HG02798 (cell line): Measurements from ENCODE around the gene LRRK1.

Experiments used
- ATAC-seq: cut with Tn5 transposase; IDR thresholded peaks from one replicate; pipeline ENCODE4 v1.9.1; 2021; ENCODE audit warnings: mild to moderate bottlenecking; ENCODE audit not compliant: unreplicated experiment, poor library complexity

The LRRK1 gene, protein sequence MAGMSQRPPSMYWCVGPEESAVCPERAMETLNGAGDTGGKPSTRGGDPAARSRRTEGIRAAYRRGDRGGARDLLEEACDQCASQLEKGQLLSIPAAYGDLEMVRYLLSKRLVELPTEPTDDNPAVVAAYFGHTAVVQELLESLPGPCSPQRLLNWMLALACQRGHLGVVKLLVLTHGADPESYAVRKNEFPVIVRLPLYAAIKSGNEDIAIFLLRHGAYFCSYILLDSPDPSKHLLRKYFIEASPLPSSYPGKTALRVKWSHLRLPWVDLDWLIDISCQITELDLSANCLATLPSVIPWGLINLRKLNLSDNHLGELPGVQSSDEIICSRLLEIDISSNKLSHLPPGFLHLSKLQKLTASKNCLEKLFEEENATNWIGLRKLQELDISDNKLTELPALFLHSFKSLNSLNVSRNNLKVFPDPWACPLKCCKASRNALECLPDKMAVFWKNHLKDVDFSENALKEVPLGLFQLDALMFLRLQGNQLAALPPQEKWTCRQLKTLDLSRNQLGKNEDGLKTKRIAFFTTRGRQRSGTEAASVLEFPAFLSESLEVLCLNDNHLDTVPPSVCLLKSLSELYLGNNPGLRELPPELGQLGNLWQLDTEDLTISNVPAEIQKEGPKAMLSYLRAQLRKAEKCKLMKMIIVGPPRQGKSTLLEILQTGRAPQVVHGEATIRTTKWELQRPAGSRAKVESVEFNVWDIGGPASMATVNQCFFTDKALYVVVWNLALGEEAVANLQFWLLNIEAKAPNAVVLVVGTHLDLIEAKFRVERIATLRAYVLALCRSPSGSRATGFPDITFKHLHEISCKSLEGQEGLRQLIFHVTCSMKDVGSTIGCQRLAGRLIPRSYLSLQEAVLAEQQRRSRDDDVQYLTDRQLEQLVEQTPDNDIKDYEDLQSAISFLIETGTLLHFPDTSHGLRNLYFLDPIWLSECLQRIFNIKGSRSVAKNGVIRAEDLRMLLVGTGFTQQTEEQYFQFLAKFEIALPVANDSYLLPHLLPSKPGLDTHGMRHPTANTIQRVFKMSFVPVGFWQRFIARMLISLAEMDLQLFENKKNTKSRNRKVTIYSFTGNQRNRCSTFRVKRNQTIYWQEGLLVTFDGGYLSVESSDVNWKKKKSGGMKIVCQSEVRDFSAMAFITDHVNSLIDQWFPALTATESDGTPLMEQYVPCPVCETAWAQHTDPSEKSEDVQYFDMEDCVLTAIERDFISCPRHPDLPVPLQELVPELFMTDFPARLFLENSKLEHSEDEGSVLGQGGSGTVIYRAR (N-terminal part only)

DNA sequence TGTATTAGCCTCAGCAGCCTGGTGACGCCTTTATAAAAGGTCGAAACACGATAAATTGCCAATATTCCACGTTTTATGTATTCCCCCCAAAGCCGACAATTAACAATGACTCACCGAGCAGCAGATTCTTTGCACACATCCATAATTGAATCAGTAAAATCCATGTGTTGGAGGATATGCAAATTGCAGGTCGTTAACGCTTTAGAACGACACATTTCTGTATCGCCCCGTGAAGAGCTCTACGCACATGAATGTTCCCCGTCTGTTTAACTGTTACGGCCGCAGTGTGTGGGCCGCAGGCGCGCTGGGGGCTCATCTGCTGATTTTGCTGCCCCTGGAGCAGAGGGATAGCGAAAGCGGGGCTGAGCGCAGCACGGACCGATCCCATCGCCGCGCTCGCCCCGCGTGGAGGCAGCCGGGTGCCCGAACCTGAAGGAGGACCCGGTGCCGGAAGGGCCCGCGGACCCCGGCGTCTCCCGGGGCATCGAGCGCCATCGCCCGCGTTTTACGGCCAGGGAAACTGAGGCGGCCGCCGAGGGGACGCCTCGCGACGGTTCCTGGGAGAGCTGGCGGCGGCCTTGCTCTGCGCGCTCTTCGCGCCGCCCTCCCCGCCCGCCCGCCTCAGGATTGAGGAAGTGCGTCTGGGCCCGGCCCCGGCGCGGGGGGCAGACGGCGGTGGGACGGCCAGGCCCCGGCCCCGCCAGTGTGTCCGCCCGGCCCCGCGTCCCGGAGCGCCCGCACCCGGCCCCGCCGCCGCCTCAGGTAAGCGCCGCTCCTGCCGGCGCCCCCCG, at the start of gene LRRK1:
TSS of gene LRRK1 (plus strand) at position 668 of the 791 bp plus-strand sequence. CDS start 5,276 bp downstream, outside the sequence.
- peak; percentile 14 for ATAC-seq

DNA sequence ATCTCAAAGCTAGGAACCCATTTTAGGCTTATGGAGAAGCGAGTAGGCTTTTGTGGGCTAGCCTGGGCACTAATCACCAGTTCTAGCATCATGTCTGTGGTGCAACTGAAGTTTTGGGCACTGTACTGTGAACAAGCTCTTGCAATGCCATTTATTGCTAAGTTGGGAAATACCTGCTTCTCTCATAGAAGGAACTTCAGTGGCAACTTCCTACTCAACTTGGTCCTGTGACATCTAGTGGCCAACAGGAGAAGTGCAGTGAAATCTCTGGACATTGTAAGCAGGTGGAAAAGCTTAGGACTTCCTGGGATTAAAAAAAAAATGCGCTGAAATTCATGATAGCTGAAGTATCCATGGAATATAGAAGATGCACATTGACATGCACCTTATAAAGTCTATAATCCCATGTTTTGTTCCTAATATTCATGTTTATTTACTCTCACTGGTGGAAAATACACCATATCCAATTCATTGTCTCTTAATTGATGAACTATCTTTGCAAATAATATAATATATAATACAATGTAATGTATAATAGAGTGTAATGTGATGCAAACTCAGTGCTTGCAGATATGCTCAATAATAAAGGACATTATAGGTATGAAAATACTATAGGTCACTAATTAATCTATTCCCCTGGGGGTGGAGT, 46.0 kb upstream of the LRRK1 start:
- ATAC-seq = peak; percentile 65

DNA sequence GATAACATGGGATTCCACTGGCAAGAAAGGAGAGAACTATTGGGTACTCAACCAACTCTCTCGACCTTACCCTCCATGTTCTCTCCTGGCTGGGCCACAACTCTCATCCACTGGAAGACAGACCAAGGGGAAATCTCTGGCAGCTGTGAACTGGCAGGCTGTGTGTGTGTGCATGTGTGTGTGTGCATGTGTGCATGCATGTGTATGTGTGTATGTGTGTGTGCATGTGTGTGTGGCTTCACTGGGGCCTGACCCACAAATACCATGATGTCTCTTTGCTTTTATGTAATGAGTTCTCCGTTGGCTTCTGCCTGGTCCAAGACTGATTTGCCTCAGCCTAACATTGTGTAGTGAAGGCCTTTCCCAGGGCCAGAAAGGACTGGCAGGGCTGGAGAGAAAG, 43.7 kb upstream of the LRRK1 start:
- no peak for ATAC-seq

DNA sequence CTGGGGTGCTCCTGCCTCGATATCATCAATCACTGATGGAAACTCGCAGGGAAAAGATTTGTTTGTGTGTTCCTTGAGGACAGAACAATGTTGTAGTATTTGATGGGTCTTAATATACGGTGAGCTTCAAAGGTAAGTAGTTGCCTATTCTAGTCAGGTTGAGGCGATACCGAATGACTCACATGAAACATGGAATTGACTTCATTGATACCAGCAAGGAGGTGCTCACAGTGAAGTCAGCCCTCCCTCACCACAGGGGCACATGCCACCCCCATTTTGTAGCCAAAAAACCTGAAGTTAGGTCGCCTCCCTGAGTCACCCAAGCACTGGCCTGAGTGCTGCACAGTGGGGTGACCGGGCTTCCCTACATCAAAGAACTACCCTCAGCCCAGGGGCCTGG, 43.2 kb upstream of the LRRK1 start:
- no peak for ATAC-seq

DNA sequence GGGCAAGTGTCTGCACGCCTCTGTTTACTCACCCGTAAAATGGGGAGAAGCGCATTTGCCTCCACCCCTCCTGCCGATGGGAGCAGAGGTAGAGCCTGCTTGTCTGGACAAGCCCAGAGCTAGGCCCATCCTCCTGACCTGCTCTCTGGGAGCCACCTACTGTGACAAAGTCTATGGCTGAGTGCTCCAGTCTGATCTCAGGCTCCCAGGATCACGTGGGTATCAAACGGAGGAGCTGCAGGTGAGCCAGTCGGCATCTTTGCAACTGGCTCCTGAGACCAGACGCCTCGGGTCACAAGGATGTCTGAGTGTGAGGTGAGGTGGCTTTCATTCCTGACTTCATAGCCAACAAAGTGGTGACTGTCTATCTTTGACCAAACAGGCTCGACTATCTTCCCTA, 41.6 kb upstream of the LRRK1 start:
- no peak for ATAC-seq

DNA sequence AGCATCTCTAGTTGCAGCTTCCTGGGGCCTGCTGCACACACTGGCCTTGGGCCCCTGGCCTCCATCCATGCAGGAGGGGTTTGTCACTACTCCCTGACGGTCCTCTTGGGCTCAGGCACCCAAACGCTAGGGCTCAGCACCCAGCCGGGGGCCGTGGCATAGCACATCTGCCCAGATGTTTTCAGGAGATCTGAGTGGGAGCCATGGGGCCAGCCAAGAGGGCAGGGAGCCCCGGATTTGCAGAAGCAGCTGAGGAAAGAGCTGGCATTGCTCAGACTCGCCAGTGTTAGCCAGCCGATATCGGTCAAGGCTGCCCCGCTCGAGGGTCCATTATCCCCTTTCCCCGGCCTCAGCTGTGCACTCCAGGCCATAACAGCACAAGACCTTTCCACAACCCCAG, 41.0 kb upstream of the LRRK1 start:
- ATAC-seq = no peak

DNA sequence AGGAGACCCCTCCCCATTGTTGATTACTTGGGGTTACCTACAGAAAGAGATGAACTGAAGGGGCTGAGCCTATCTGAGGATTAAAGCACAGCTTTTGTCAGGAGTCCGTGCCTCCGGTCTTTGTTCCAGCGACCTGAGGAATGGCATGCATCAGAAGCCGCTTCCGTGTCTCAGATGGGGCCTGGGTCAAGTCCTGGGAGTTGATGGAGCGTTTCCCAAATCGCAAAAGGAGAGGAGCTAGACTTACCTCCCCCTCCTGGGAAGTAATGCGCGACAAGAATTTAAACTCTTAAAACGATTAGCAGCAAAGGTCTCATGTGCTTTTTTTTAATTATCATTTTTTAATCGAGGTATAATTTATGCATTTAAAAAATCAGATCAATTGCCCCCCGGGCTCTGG, 40.5 kb upstream of the LRRK1 start:
- no peak for ATAC-seq

DNA sequence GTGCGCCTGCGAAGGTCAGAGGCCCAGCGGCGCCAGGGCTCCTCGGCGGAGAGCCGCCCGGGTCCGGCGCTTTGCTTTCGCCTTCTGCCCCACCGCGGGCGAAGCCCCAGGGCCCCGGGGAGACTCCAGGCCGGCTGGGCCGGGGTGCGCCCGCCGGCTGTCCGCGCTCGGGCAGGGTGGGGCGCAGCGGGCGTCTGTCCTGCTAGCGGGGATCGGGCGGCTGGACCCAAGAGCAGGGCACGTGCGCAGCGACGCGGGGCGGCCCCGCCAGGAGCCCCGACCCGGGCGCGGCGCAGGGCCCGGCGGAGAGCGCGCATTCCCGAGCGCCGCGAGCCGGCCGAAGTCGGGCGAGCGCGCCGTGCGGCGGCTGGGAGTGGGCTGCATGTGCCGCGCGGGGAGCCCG, 40.1 kb upstream of the LRRK1 start:
- no peak for ATAC-seq

DNA sequence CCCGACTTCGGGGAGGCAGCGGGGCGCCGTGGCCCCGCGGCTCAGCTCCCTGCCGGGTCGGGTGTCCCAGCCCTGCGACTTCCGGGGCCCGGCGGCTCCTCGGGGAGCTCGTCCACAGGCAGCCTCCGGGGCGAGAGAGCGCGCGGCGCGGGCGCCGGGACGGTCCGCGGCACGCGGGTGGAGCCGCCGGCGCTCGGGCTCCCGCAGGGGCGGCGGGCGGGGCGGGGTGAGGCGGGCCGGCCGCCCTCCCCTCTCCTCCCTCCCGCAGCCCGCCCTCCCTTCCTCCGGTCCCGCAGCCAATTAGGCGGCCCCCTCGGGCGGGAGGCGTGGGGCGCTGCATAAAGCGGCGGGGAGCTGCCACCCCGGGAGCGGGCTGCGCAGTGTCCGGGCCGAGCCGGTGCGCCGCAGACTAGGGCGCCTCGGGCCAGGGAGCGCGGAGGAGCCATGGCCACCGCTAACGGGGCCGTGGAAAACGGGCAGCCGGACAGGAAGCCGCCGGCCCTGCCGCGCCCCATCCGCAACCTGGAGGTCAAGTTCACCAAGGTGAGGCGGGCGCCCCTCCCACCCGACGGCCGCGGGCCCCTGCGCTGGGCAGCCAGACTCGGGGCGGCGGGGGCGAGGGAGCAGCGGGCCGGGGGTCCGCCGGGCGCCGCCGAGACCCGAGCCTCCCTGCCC, 39.6 kb upstream of the LRRK1 start, which contains the start of gene ALDH1A3:
TSS of gene ALDH1A3 (plus strand) at position 368 of the 675 bp plus-strand sequence. CDS start at position 445, 77 bp downstream.
- peak; percentile 45 for ATAC-seq

DNA sequence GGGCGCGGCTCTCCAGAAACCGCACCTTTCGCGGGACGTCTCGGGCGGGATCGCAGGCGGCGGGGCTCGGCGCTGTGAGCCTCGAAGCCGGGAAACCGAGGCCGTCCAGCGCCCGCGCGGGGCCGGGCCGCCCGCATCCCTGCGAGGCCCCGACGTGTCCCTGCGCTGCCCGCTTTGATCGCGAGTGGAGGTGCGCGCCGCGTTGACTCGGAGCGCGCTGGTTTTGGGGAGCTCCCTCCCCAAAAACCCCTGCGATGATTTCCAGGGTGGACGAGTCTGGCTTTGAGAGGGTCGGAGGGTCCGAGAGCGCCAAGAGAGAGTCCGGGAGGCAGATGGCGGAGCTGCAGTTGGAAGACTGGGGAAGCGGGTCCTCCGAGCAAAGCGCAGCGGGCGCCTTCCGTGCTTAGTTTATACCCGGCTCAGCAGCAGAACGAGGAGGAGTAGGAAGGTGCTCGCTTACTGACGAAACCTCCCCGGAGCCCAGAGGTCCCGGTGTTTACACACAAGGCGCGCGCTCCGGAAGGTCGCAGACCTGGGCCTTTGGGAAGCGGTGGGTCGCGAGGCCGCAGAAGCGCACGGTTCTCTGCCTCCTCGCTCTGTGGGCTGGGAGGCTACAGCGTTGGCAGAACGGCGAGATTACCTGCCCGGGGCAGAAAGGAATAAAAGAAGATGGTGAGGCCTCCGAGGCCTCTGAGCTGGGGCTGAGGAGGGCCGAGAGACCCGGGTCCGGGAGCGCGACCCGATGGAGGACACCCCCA, 38.8 kb upstream of the LRRK1 start:
- no peak for ATAC-seq

DNA sequence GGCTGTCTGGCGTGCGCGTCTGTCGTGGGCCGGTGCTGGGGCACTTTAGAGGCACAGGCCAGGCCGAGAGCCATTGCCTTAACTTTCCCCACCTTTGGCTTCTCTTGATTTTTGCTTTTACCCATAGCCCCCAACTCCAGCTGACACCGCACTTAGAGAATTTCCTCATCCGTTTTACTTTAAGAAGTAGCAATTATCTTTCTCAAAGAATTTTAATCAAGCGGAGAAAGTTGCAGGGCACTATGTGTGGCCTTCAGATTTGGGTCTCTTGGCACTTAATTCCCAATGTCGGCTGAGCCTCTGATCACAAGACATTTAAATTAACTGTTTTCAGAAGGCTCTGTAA, 38.3 kb upstream of the LRRK1 start:
- no peak for ATAC-seq

DNA sequence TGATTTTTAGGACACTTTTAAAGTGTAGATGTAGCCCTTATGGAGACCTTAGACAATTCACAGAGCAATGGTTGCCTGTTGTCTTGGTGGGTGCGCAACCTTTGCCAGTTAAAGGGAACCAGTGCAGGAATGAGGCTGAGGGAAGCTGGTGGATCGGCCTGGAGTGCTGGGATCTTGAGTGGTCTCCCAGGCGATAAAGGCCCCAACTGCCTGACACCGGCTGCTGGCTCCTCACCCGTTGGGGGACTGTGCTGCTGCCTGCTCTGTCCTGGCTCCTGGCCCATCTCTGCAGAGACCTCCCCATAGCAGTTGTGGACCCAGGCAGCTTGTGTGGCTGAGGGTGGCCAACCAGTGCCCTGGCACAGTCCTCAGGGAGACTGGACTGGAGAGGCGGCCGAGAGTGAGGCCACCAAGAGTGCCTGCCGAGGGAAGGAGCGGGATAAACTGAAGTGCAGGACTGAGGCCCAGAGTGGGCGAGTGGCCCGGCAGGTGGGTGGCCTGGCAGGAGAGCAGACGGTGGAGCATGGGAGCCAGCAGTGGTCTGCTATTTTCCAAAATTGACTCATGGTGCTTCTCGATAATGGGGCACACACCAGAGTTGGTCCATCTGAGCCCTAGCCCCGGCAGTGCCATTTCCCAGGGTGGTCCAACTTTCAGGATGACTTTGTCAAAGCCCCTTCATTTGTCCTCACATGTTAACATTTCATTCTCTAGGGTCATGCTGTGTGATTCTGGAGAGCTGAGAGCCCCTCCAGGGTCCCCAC, 37.4 kb upstream of the LRRK1 start:
- ATAC-seq = no peak

DNA sequence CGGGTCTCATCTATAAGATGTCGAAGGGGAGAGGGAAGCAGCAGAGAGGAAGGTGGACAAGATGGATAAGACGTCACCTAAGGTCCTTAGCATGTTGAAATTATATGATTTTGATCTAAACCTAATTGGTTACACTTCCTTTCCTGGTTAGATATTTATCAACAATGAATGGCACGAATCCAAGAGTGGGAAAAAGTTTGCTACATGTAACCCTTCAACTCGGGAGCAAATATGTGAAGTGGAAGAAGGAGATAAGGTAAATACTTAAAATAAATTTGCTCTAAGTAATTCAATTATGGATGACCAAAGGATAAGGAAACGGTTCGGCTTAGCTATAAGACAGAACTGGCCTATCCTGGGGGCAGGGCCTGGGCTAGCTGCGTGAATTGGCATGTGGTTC, 34.0 kb upstream of the LRRK1 start:
- no peak for ATAC-seq

DNA sequence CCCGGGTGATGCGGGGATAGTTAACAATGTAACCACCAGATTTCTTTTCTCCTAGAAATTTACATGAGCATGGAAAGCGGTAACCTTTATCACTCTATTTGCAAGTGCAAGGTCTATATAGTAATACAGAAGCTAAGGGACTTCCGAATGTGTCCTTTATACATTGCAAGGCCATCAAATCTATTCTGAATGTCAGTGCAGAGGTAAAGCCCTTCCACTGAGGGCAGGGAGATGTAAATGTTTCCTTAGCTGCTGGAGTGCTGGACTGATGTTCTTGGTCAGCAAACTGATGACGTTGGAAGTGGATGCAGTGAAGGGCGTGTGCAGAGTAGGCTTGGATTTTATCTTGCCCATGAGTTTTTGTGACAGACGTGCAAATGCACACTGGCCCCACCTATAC, 33.3 kb upstream of the LRRK1 start:
- no peak for ATAC-seq

DNA sequence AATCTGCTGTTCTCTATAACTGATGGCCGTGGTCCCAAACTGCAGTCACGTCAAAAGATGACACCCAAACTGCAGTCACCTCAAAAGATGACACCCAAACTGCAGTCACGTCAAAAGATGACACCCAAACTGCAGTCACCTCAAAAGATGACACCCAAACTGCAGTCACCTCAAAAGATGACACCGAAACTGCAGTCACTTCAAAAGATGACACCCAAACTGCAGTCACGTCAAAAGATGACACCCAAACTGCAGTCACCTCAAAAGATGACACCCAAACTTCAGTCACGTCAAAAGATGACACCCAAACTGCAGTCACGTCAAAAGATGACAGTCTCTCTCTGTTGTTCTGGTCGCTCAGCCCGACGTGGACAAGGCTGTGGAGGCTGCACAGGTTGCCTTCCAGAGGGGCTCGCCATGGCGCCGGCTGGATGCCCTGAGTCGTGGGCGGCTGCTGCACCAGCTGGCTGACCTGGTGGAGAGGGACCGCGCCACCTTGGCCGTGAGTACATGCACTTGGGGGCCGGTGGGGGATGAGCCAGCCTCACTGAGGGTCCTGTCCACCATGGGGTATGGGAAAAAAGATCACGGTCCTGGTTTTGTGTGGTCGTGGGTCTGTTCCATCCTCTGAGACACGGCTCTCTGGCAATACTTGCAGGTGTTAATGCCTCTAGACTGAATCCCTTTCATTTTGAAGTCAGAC, 31.8 kb upstream of the LRRK1 start:
- no peak for ATAC-seq

DNA sequence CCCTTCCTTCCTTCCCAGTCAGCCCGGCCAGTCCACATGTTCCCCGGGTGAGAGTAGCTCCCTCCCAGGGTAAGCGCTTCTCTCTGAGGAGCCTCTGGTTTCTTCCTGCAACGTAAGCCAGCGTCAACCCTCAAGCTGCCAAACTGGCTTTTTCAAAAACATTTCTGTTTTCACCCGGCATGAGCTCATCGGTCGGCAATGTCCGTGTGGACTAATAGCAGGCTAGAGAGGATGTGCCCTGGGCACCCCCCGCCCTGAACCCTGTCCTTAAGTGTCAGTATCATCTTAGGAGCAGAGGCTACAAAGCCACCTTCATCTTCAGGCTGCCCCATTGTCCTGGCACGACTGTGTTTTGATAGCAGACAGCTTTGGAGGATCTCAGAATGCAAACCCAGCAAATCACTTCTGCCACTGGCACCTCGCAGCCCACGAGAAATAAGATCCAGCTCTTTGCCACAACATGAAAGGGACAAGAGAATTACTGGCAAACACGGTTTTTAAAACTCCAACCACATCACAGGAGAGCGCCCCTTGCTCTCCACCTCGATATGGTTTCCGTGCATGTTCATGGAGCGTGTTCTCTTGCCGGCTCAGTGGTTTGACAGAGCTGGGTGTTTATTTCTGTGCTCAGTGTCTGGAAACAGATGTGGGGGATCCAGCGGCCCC, 29.6 kb upstream of the LRRK1 start:
- ATAC-seq = no peak
